HG02840 (cell line): Measurements from ENCODE around the gene DAPK3.

Experiments used
- ATAC-seq: cut with Tn5 transposase; IDR thresholded peaks from one replicate; pipeline ENCODE4 v1.9.1; 2021; ENCODE audit warnings: mild to moderate bottlenecking, moderate library complexity, moderate number of reproducible peaks; ENCODE audit not compliant: unreplicated experiment, low FRiP score

The DAPK3 gene

GRCh38 chr19:3932931-3933810 is 37.7 kb downstream of the DAPK3 start, which contains the start of gene NMRK2:
NMRK2 (plus strand) TSS chr19:3933069; CDS start chr19:3933672, 603 bp downstream.
- no peak for ATAC-seq

GRCh38 chr19:3931041-3931440 is 39.9 kb downstream of the DAPK3 start:
- no peak for ATAC-seq

GRCh38 chr19:3923912-3924311 is 47.0 kb downstream of the DAPK3 start:
- no peak for ATAC-seq

- ATAC-seq, result no peak
Observed at GRCh38 chr19:3923096-3923758, 47.7 kb downstream of the DAPK3 start.

- ATAC-seq, result no peak
Observed at GRCh38 chr19:3919793-3920192, 51.1 kb downstream of the DAPK3 start.

GRCh38 chr19:3916033-3916432 is 54.9 kb downstream of the DAPK3 start:
- no peak for ATAC-seq

- no peak for ATAC-seq
Observed at GRCh38 chr19:3914199-3914598, 56.7 kb downstream of the DAPK3 start.

GRCh38 chr19:3910105-3910504 is 60.8 kb downstream of the DAPK3 start:
- ATAC-seq, result no peak
